IMR-90 (cell line): ENCODE measurements around the gene PSMD12. TPM values are rescaled to one million over a fixed set of nuclear protein-coding genes. Genes with fewer than 3 reads are reported as not detected.

Experiments
- ATAC-seq: fragments of 200-7000 bp; cut with Tn5 transposase; 2 replicates; pipeline ENCODE4 v1.9.1; 2020; ENCODE audit warnings: low read depth, mild to moderate bottlenecking, moderate library complexity
- BruUV-seq: library from RNA; stranded (reverse); fragments of 400-500 nt; replicated peaks from 2 replicates; lab custom pipeline; 2021; lab: Mats Ljungman, UMichigan
- CTCF ChIA-PET: fragments of 300-600 bp; formaldehyde crosslinking; extraction: SDS; loops from one replicate; lab custom pipeline; 2021; ENCODE audit warnings: antibody characterized with exemption; lab: Yijun Ruan, JAX
- POLR2A ChIA-PET: fragments of 300-600 bp; sonication (Branson Sonifier 250); formaldehyde crosslinking; loops from one replicate; lab custom pipeline; 2022; ENCODE audit warnings: antibody characterized with exemption; ENCODE audit not compliant: unreplicated experiment; lab: Charles Lee
- DNase-seq: peaks from one replicate; pipeline ENCODE4 v3.0.0; 2013
- H2AFZ ChIP-seq: replicated peaks from 2 replicates; pipeline ENCODE3; 2013; ENCODE audit warnings: low read length, mild to moderate bottlenecking; ENCODE audit not compliant: poor library complexity
- H2AK5ac ChIP-seq: 2 replicates; pipeline ENCODE4 v1.6.1; 2013; ENCODE audit warnings: low read depth, low read length, inconsistent platforms
- H2AK9ac ChIP-seq: replicated peaks from 2 replicates; pipeline ENCODE3; 2013; ENCODE audit warnings: mild to moderate bottlenecking, low read depth, low read length, moderate library complexity; ENCODE audit not compliant: poor library complexity
- H2BK120ac ChIP-seq: 2 replicates; pipeline ENCODE4 v1.6.1; 2013; ENCODE audit warnings: low read depth, low read length, inconsistent platforms
- H2BK15ac ChIP-seq: 3 replicates; pipeline ENCODE4 v1.6.1; 2013; ENCODE audit warnings: low read depth, low read length, inconsistent platforms
- H2BK20ac ChIP-seq: 2 replicates; pipeline ENCODE4 v1.6.1; 2013; ENCODE audit warnings: low read depth, mild to moderate bottlenecking, inconsistent platforms, low read length, moderate library complexity
- H2BK5ac ChIP-seq: 2 replicates; pipeline ENCODE4 v1.6.1; 2013; ENCODE audit warnings: mild to moderate bottlenecking, low read depth, low read length, inconsistent platforms; ENCODE audit not compliant: poor library complexity, severe bottlenecking
- H3K14ac ChIP-seq: replicated peaks from 2 replicates; pipeline ENCODE4 v1.6.1; 2013; ENCODE audit warnings: low read depth, low read length, inconsistent platforms
- H3K18ac ChIP-seq: 2 replicates; pipeline ENCODE4 v1.6.1; 2013; ENCODE audit warnings: low read depth, low read length, control low read depth
- H3K23ac ChIP-seq: 2 replicates; pipeline ENCODE4 v1.6.1; 2013; ENCODE audit warnings: low read depth, low read length, inconsistent platforms
- H3K27ac ChIP-seq: 2 replicates; pipeline ENCODE4 v1.5.1; 2013; ENCODE audit warnings: mild to moderate bottlenecking, control low read depth, low read length; ENCODE audit not compliant: insufficient read depth
- H3K27me3 ChIP-seq: 2 replicates; pipeline ENCODE4 v1.6.1; 2013; ENCODE audit warnings: low read length; ENCODE audit not compliant: control insufficient read depth, insufficient read depth
- H3K36me3 ChIP-seq: 2 replicates; pipeline ENCODE4 v1.6.1; 2013; ENCODE audit warnings: low read length, mixed read lengths; ENCODE audit not compliant: control insufficient read depth, insufficient read depth
- H3K4ac ChIP-seq: 2 replicates; pipeline ENCODE4 v1.6.1; 2013; ENCODE audit warnings: low read depth, low read length, inconsistent platforms
- H3K4me1 ChIP-seq: 2 replicates; pipeline ENCODE4 v1.6.1; 2013; ENCODE audit warnings: low read length, mixed read lengths; ENCODE audit not compliant: control insufficient read depth, insufficient read depth
- H3K4me2 ChIP-seq: 2 replicates; pipeline ENCODE4 v1.6.1; 2013; ENCODE audit warnings: low read depth, mild to moderate bottlenecking, control low read depth, low read length, moderate library complexity
- H3K4me3 ChIP-seq: 2 replicates; pipeline ENCODE4 v1.5.1; 2013; ENCODE audit warnings: low read depth, mild to moderate bottlenecking, control low read depth, low read length, moderate library complexity; ENCODE audit not compliant: insufficient read depth
- H3K56ac ChIP-seq: 2 replicates; pipeline ENCODE4 v1.6.1; 2013; ENCODE audit warnings: low read length, inconsistent platforms; ENCODE audit not compliant: insufficient read depth; ENCODE audit errors: extremely low read depth
- H3K79me1 ChIP-seq, 2 experiments: 2 replicates each; pipeline ENCODE4 v1.6.1; 2013; ENCODE audit warnings: low read length in 2 of 2, inconsistent platforms in 1 of 2, low read depth in 1 of 2
- H3K9ac ChIP-seq: 2 replicates; pipeline ENCODE4 v1.6.1; 2013; ENCODE audit warnings: low read depth, low read length, control low read depth
- H3K9me1 ChIP-seq: 2 replicates; pipeline ENCODE4 v1.6.1; 2013; ENCODE audit warnings: low read length, inconsistent platforms; ENCODE audit not compliant: insufficient read depth
- H3K9me3 ChIP-seq: 2 replicates; pipeline ENCODE4 v1.6.1; 2013; ENCODE audit warnings: low read length; ENCODE audit not compliant: control insufficient read depth, insufficient read depth
- H4K20me1 ChIP-seq: 2 replicates; pipeline ENCODE4 v1.6.1; 2013; ENCODE audit warnings: low read length, inconsistent platforms; ENCODE audit not compliant: insufficient read depth
- H4K5ac ChIP-seq: 2 replicates; pipeline ENCODE4 v1.6.1; 2013; ENCODE audit warnings: mild to moderate bottlenecking, low read depth, low read length, control low read depth
- H4K8ac ChIP-seq, 2 experiments: 2 replicates each; pipeline ENCODE4 v1.6.1; 2013; ENCODE audit warnings: low read depth in 2 of 2, low read length in 2 of 2, control low read depth in 1 of 2, inconsistent platforms in 1 of 2
- H4K91ac ChIP-seq: 2 replicates; pipeline ENCODE4 v1.6.1; 2013; ENCODE audit warnings: low read depth, low read length, inconsistent platforms; ENCODE audit not compliant: insufficient read depth
- CEBPB ChIP-seq: IDR thresholded peaks from 2 replicates; pipeline ENCODE4 v1.6.1; 2012; ENCODE audit warnings: low read depth, low read length, improper control_type of control experiment
- CTCF ChIP-seq: conservative IDR thresholded peaks from 2 replicates; pipeline ENCODE4 v1.5.1; 2012; ENCODE audit warnings: mild to moderate bottlenecking, low read depth, low read length, improper control_type of control experiment
- FOS ChIP-seq: fragments of 150-350 bp; IDR thresholded peaks from 2 replicates; pipeline ENCODE4 v1.6.1; 2016; ENCODE audit warnings: low read depth, low read length
- MAZ ChIP-seq: IDR thresholded peaks from 2 replicates; pipeline ENCODE4 v1.6.1; 2012; ENCODE audit warnings: low read depth, mild to moderate bottlenecking, low read length, improper control_type of control experiment, moderate library complexity, borderline replicate concordance
- MXI1 ChIP-seq: IDR thresholded peaks from 2 replicates; pipeline ENCODE4 v1.6.1; 2012; ENCODE audit warnings: low read depth, mild to moderate bottlenecking, low read length, moderate library complexity, borderline replicate concordance
- RAD21 ChIP-seq: IDR thresholded peaks from 2 replicates; pipeline ENCODE4 v1.6.1; 2012; ENCODE audit warnings: low read length, improper control_type of control experiment
- RFX5 ChIP-seq: IDR thresholded peaks from 2 replicates; pipeline ENCODE4 v1.8.0; 2012; ENCODE audit warnings: low read depth, mild to moderate bottlenecking, low read length, moderate library complexity
- SMC3 ChIP-seq: fragments of 150-350 bp; IDR thresholded peaks from 2 replicates; pipeline ENCODE4 v1.6.1; 2016; ENCODE audit warnings: low read depth, mild to moderate bottlenecking, antibody characterized with exemption, low read length, moderate library complexity
- USF2 ChIP-seq: fragments of 150-350 bp; IDR thresholded peaks from 2 replicates; pipeline ENCODE4 v1.6.1; 2017; ENCODE audit warnings: mild to moderate bottlenecking, antibody characterized with exemption, low read length, low read depth
- WGBS, 2 experiments: methylation state at CpG; one replicate each; pipeline versions ENCODE4 v1.1.5 to v1.1.7; 2013; ENCODE audit warnings: missing lambda C conversion rate in 2 of 2; ENCODE audit not compliant: insufficient read length in 1 of 2; ENCODE audit errors: extremely low coverage in 2 of 2; 5-methylcytosine and 5-hydroxymethylcytosine counted together
- dilution Hi-C: fragments of 300-500 bp; cut with HindIII; formaldehyde crosslinking; loops from one replicate; pipeline ENCODE4 v1.14.3; 2018; ENCODE audit warnings: low sequenced_read_pairs; ENCODE audit not compliant: unreplicated experiment
- in situ Hi-C: fragments of 300-500 bp; cut with MboI; formaldehyde crosslinking; loops from 3 replicates; pipeline ENCODE4 v1.14.3; 2019; ENCODE audit warnings: low sequenced_read_pairs, inconsistent platforms, mixed read lengths
- intact Hi-C: fragments of 100-400 bp; cut with micrococcal nuclease; formaldehyde crosslinking; loops from 2 replicates; pipeline ENCODE4 v1.10.0; 2022
- polyA plus RNA-seq, 3 experiments: library from polyadenylated mRNA; depleted of rRNA; stranded (reverse); fragments of >200 nt; gene quantifications; 2 replicates each; pipeline ENCODE4 v1.2.3, GENCODE V29; 2012; ENCODE audit warnings: low replicate concordance in 1 of 3
- total RNA-seq: library from RNA; depleted of rRNA; stranded (reverse); fragments of >200 nt; gene quantifications from 2 replicates; pipeline ENCODE4 v1.2.3, GENCODE V29; 2012

Gene PSMD12
- total and polyA plus RNA-seq, 2 of the 4 experiments (the other 2 are of a cell fraction): 17.9 to 39.7 TPM

GRCh38 chr17:67392111-67392510, 25.7 kb upstream of the PSMD12 start (continued):
- TF ChIP-seq CTCF (no peak), RAD21 (no peak)

GRCh38 chr17:67390646-67391361, 24.4 kb upstream of the PSMD12 start:
- H3K36me3 ChIP-seq: no peaks in the 10 kb centered on the region
- peak overlapping the region; percentile 64; the same call in 1 of the 2 replicates for H3K23ac ChIP-seq
- H3K79me1 ChIP-seq: peaks cover 14 to 36% of the 10 kb centered on the region in 2 experiments
- peaks cover 7% of the 10 kb centered on the region for H3K4me1 ChIP-seq
- H4K91ac ChIP-seq: no peak overlapping the region
- intact Hi-C loops (no loop called here), dilution Hi-C loops (no loop called here), in situ Hi-C loops (no loop called here)
- H4K20me1 ChIP-seq: peaks cover 10% of the 10 kb centered on the region; the same call in 1 of the 2 replicates
- peak overlapping the region; percentile 91 for H2AK5ac ChIP-seq
- no CpG with 5 or more reads among the region's 9 CpGs for WGBS, 2 experiments
- H2BK15ac ChIP-seq: peak overlapping the region; percentile 85; the same call in 2 of the 3 replicates
- peak overlapping the region; percentile 12; the same call in 1 of the 2 replicates for H3K4me3 ChIP-seq
- H4K8ac ChIP-seq: peak overlapping the region; percentile 14 to 54; a peak in 2 of 4 replicates
- DNase-seq: peak; percentile 99
- peak overlapping the region; percentile 86 for H2BK5ac ChIP-seq
- H3K27ac ChIP-seq: no peak overlapping the region; the same call in 1 of the 2 replicates
- POLR2A ChIA-PET: no interaction called here
- no peak overlapping the region; the same call in 1 of the 2 replicates for H3K9ac ChIP-seq
- CTCF ChIA-PET: no interaction called here
- no TSS peak for BruUV-seq
- H3K14ac ChIP-seq: peak overlapping the region; percentile 38; the same call in 1 of the 2 replicates
- peak overlapping the region; percentile 71 for H2BK20ac ChIP-seq
- H3K9me3 ChIP-seq: no peaks in the 10 kb centered on the region
- peak overlapping the region; percentile 48 for H2AK9ac ChIP-seq
- peak overlapping the region; percentile 63; the same call in 1 of the 2 replicates for H3K4ac ChIP-seq
- no peaks in the 10 kb centered on the region for H3K27me3 ChIP-seq
- ATAC-seq: peak; percentile 89
- no peak overlapping the region for H2AFZ ChIP-seq
- H2BK120ac ChIP-seq: peak overlapping the region; percentile 65; the same call in 1 of the 2 replicates
- no peak overlapping the region for H3K56ac ChIP-seq
- peaks cover 9% of the 10 kb centered on the region for H3K9me1 ChIP-seq
- H3K4me2 ChIP-seq: peak overlapping the region; percentile 89
- H3K18ac ChIP-seq: no peak overlapping the region
- TF ChIP-seq FOS (peak; percentile 88), CEBPB (peak; percentile 66), SMC3 (peak; percentile 27; the same call in 1 of the 2 replicates), MAZ (0 out of 2 replicates have a peak, but pooled peaks have one; percentile 2), RAD21 (no peak), MXI1 (0 out of 2 replicates have a peak, but pooled peaks have one; percentile 25), USF2 (no peak), RFX5 (peak; percentile 70; the same call in 1 of the 2 replicates)
- H4K5ac ChIP-seq: 0 out of 2 replicates have a peak overlapping the region, but pooled peaks have one; percentile 50
